HCT116 (cell line): ENCODE measurements around the gene RNU2-1. TPM values are rescaled to one million over a fixed set of nuclear protein-coding genes. Genes with fewer than 3 reads are reported as not detected.

Source experiments
- ATAC-seq: fragments of 200-7000 bp; cut with Tn5 transposase; 2 replicates; pipeline ENCODE4 v1.9.1; 2020; ENCODE audit warnings: mild to moderate bottlenecking, moderate library complexity
- BruUV-seq: library from RNA; stranded (reverse); fragments of 400-500 nt; replicated peaks from 2 replicates; lab custom pipeline; 2021; lab: Mats Ljungman, UMichigan
- CTCF ChIA-PET: fragments of 300-600 bp; sonication (Branson Sonifier 250); formaldehyde crosslinking; loops from one replicate; lab custom pipeline; 2021; ENCODE audit warnings: antibody characterized with exemption; lab: Charles Lee
- POLR2A ChIA-PET: fragments of 300-600, 350-600 bp; sonication (Branson Sonifier 250); formaldehyde crosslinking; loops from one replicate; lab custom pipeline; 2021; ENCODE audit warnings: antibody characterized with exemption; lab: Charles Lee
- RAD21 ChIA-PET, 2 experiments: fragments of 300-600 bp; sonication (Branson Sonifier 250); formaldehyde crosslinking; loops; one replicate each; lab custom pipeline; 2023; ENCODE audit warnings: low total read pairs in 2 of 2; ENCODE audit not compliant: uncharacterized antibody in 2 of 2, unreplicated experiment in 2 of 2, low non-redundant PET in 1 of 2; lab: Charles Lee
- DNase-seq: peaks from one replicate; pipeline ENCODE4 v3.0.0-alpha.2; 2010; ENCODE audit warnings: low read depth, low spot score
- H2AFZ ChIP-seq: fragments of 200-600 bp; shearing (Covaris generic), sonication (generic); 2 replicates; pipeline ENCODE4 v1.6.1; 2017; ENCODE audit warnings: low read depth, mixed run types, mixed read lengths, antibody characterized with exemption, low read length; ENCODE audit not compliant: poor library complexity, severe bottlenecking
- H3K27ac ChIP-seq: 2 replicates; pipeline ENCODE4 v1.5.1; 2012; ENCODE audit warnings: low read depth, low read length
- H3K27me3 ChIP-seq: fragments of 200-600 bp; sonication (generic); 2 replicates; pipeline ENCODE4 v1.6.1; 2016; ENCODE audit warnings: mixed run types, low read length, mixed read lengths; ENCODE audit not compliant: insufficient read depth
- H3K36me3 ChIP-seq, 2 experiments: fragments of 200-500 bp in 1 of 2; fragments of 200-600 bp in 1 of 2; sonication (Bioruptor generic) in 1 of 2; sonication (generic) in 1 of 2; 2 replicates each; pipeline versions ENCODE4 v1.5.1 to v1.6.1; 2014 to 2016; ENCODE audit warnings: low read length in 2 of 2, inconsistent platforms in 1 of 2, mixed read lengths in 1 of 2, mixed run types in 1 of 2; ENCODE audit not compliant: insufficient read depth in 2 of 2, control insufficient read depth in 1 of 2
- H3K4me1 ChIP-seq, 2 experiments: fragments of 200-600 bp in 1 of 2; sonication (generic) in 1 of 2; 2 replicates each; pipeline versions ENCODE4 v1.5.1 to v1.6.1; 2012 to 2017; ENCODE audit warnings: low read length in 2 of 2, inconsistent platforms in 1 of 2, mild to moderate bottlenecking in 1 of 2, mixed read lengths in 1 of 2, mixed run types in 1 of 2, moderate library complexity in 1 of 2; ENCODE audit not compliant: insufficient read depth in 2 of 2, control insufficient read depth in 1 of 2
- H3K4me2 ChIP-seq: fragments of 200-600 bp; sonication (generic); 2 replicates; pipeline ENCODE4 v1.6.1; 2017; ENCODE audit warnings: mixed run types, low read length, mixed read lengths
- H3K4me3 ChIP-seq, 2 experiments: fragments of 200-600 bp in 1 of 2; sonication (generic) in 1 of 2; replicated peaks in 1 of 2; 2 replicates each; pipeline ENCODE4 v1.5.1; 2011 to 2016; ENCODE audit warnings: low read length in 2 of 2, control low read depth in 1 of 2, low read depth in 1 of 2, mild to moderate bottlenecking in 1 of 2, mixed read lengths in 1 of 2, mixed run types in 1 of 2
- H3K79me2 ChIP-seq: fragments of 200-600 bp; sonication (generic); 2 replicates; pipeline ENCODE4 v1.6.1; 2017; ENCODE audit warnings: mild to moderate bottlenecking, mixed run types, low read length, moderate library complexity, mixed read lengths; ENCODE audit not compliant: insufficient read depth
- H3K9ac ChIP-seq: fragments of 200-600 bp; sonication (generic); 2 replicates; pipeline ENCODE4 v1.6.1; 2016; ENCODE audit warnings: low read length, mixed read lengths
- H3K9me2 ChIP-seq: fragments of 200-600 bp; sonication (generic), shearing (Covaris generic); 2 replicates; pipeline ENCODE4 v1.6.1; 2017; ENCODE audit warnings: mixed run types, mild to moderate bottlenecking, moderate library complexity; ENCODE audit not compliant: insufficient read depth
- H3K9me3 ChIP-seq, 2 experiments: fragments of 200-500 bp in 1 of 2; fragments of 200-600 bp in 1 of 2; sonication (Bioruptor generic) in 1 of 2; sonication (generic) in 1 of 2; 2 replicates each; pipeline ENCODE4 v1.6.1; 2014 to 2017; ENCODE audit warnings: low read length in 2 of 2, mixed read lengths in 2 of 2, inconsistent platforms in 1 of 2, low read depth in 1 of 2, mild to moderate bottlenecking in 1 of 2, mixed run types in 1 of 2, moderate library complexity in 1 of 2; ENCODE audit not compliant: control insufficient read depth in 1 of 2, insufficient read depth in 1 of 2
- H4K20me1 ChIP-seq: fragments of 200-600 bp; sonication (generic), shearing (Covaris generic); 2 replicates; pipeline ENCODE4 v1.6.1; 2017; ENCODE audit warnings: mixed run types, mild to moderate bottlenecking, moderate library complexity; ENCODE audit not compliant: insufficient read depth
- CBX3 ChIP-seq: IDR thresholded peaks from 2 replicates; pipeline ENCODE4 v1.6.1; 2012; ENCODE audit warnings: low read depth
- ELF1 ChIP-seq: IDR thresholded peaks from 2 replicates; pipeline ENCODE4 v1.6.1; 2012; ENCODE audit warnings: low read depth, borderline replicate concordance
- JUND ChIP-seq: IDR thresholded peaks from 2 replicates; pipeline ENCODE4 v1.6.1; 2012
- MAX ChIP-seq: IDR thresholded peaks from 2 replicates; pipeline ENCODE4 v1.6.1; 2012
- POLR2AphosphoS5 ChIP-seq: IDR thresholded peaks from 2 replicates; pipeline ENCODE4 v1.6.1; 2011; ENCODE audit warnings: mild to moderate bottlenecking, low read depth, low read length, moderate library complexity
- REST ChIP-seq: IDR thresholded peaks from 2 replicates; pipeline ENCODE4 v1.6.1; 2012; ENCODE audit warnings: low read depth
- SRF ChIP-seq: IDR thresholded peaks from 2 replicates; pipeline ENCODE4 v1.6.1; 2012; ENCODE audit warnings: low read depth
- TCF7L2 ChIP-seq: IDR thresholded peaks from 2 replicates; pipeline ENCODE4 v1.7.0; 2011; ENCODE audit warnings: borderline replicate concordance, inconsistent platforms; ENCODE audit not compliant: insufficient read depth, insufficient read length; ENCODE audit errors: extremely low read depth
- YY1 ChIP-seq: IDR thresholded peaks from 2 replicates; pipeline ENCODE4 v1.6.1; 2011; ENCODE audit warnings: low read length, low read depth, moderate library complexity, mild to moderate bottlenecking; ENCODE audit not compliant: insufficient replicate concordance; ENCODE audit errors: extremely low read depth
- ZFX ChIP-seq: fragments of 450-650 bp; IDR thresholded peaks from 2 replicates; pipeline ENCODE4 v1.6.1; 2017
- intact Hi-C: fragments of 100-400 bp; cut with micrococcal nuclease; formaldehyde crosslinking; loops from 2 replicates; pipeline ENCODE4 v1.10.0; 2022
- total RNA-seq: library from RNA; stranded (reverse); gene quantifications from one replicate; pipeline ENCODE4 v1.2.1, GENCODE V29; 2021; ENCODE audit not compliant: unreplicated experiment

RNU2-1 gene
- total RNA-seq, 1 experiment from 2014 or later: 5,800 TPM

- intact Hi-C loops: no loop called here
- Histone ChIP-seq H3K79me2 (no peaks in the 10 kb centered on the region), H3K36me3 (no peaks in the 10 kb centered on the region), H3K27me3 (no peaks in the 10 kb centered on the region), H3K4me3 (no peak overlapping the region), H3K9ac (no peak overlapping the region), H4K20me1 (no peaks in the 10 kb centered on the region), H3K27ac (no peak overlapping the region), H2AFZ (no peak overlapping the region), H3K9me2 (no peaks in the 10 kb centered on the region), H3K9me3 (no peaks in the 10 kb centered on the region), H3K4me1 (peaks cover 0 to 3% of the 10 kb centered on the region in 2 experiments; a peak in 1 of 4 replicates), H3K4me2 (no peak overlapping the region)
- no peak for TF ChIP-seq REST
- no peak for TF ChIP-seq YY1
- no peak for TF ChIP-seq JUND
- TF ChIP-seq POLR2AphosphoS5: no peak
- no peak for TF ChIP-seq TCF7L2
- TF ChIP-seq ZFX: no peak
- no peak for TF ChIP-seq SRF
- TF ChIP-seq CBX3: no peak
- no peak for TF ChIP-seq ELF1
- TF ChIP-seq MAX: no peak
- no TSS peak for BruUV-seq
- POLR2A ChIA-PET: interaction anchor here (3.9 kb wide), 1 partner anchor 98 kb away, joined by 22 read pairs; no protein-coding TSS in a partner anchor
- DNase-seq (no peak), ATAC-seq (no peak)
- RAD21 ChIA-PET: no interaction called here
- CTCF ChIA-PET: no interaction called here
Measured at GRCh38 chr17:43217614-43218087, 16.1 kb downstream of the RNU2-1 start.
